Esophagus squamous epithelium (tissue), 5 donors: ENCODE results near the gene NSRP1. TPM values are rescaled to one million over a fixed set of nuclear protein-coding genes. Genes with fewer than 3 reads are reported as not detected.
A peak's percentile ranks its signal among the peaks of the same experiment; 100 is the strongest.

Source experiments
- DNase-seq: peaks from one replicate; lab custom pipeline; 2025; lab: John Stamatoyannopoulos, UW
- H3K27ac ChIP-seq, 4 donors: fragments of 200-600 bp; sonication (generic); one replicate each; pipeline ENCODE4 v1.5.1; 2016 to 2019; ENCODE audit warnings: mild to moderate bottlenecking in 1 of 4
- H3K27me3 ChIP-seq, 4 donors: fragments of 200-600 bp; sonication (generic); 1 replicate in 3 of 4; 2 replicates in 1 of 4; pipeline versions ENCODE4 v1.5.1 to v1.6.0; 2017 to 2021; ENCODE audit warnings: antibody characterized with exemption in 1 of 4
- H3K36me3 ChIP-seq, 3 donors: fragments of 200-600 bp; sonication (generic); one replicate each; pipeline ENCODE4 v1.5.1; 2016 to 2019
- H3K4me1 ChIP-seq, 3 donors: fragments of 200-600 bp; sonication (generic); one replicate each; pipeline ENCODE4 v1.5.1; 2017 to 2019
- H3K4me3 ChIP-seq, 4 donors: fragments of 200-600 bp; sonication (generic); 1 replicate in 3 of 4; 2 replicates in 1 of 4; pipeline ENCODE4 v1.5.1; 2016 to 2019; ENCODE audit warnings: mild to moderate bottlenecking in 2 of 4, moderate library complexity in 1 of 4
- H3K9me3 ChIP-seq, 3 donors: fragments of 200-600 bp; sonication (generic); one replicate each; pipeline ENCODE4 v1.5.1; 2016 to 2019
- POLR2A ChIP-seq, 4 donors: fragments of 450-650 bp; IDR thresholded peaks; one replicate each; pipeline ENCODE4 v1.6.1; 2017; ENCODE audit warnings: antibody characterized with exemption in 4 of 4, mild to moderate bottlenecking in 4 of 4, moderate library complexity in 3 of 4
- WGBS, 2 donors: methylation state at CpG; one replicate each; pipeline ENCODE4 v1.1.5; 2018; 5-methylcytosine and 5-hydroxymethylcytosine counted together
- intact Hi-C: fragments of 100-400 bp; cut with DNase I; formaldehyde crosslinking; loops from one replicate; pipeline ENCODE4 v1.15.0; 2022
- total RNA-seq, 4 donors: library from RNA; depleted of rRNA; stranded (reverse); fragments of >200 nt; gene quantifications; one replicate each; pipeline ENCODE4 v1.1.0, GENCODE V29; 2016
- TF ChIP-seq, protein P1 (sequence below), 6 experiments: fragments of 450-650 bp in 4 of 6; fragments of 200-600 bp in 2 of 6; sonication (generic) in 2 of 6; IDR thresholded peaks; one replicate each; pipeline ENCODE4 v1.5.1; 2016 to 2019; ENCODE audit warnings: antibody characterized with exemption in 6 of 6, mild to moderate bottlenecking in 4 of 6, moderate library complexity in 4 of 6
- donor health status: DM: yes; HTN: yes; CAD: no.

The NSRP1 gene
- total RNA-seq, 4 donors from 2014 or later = 12.9 to 28.6 (median 21.8) TPM

DNA sequence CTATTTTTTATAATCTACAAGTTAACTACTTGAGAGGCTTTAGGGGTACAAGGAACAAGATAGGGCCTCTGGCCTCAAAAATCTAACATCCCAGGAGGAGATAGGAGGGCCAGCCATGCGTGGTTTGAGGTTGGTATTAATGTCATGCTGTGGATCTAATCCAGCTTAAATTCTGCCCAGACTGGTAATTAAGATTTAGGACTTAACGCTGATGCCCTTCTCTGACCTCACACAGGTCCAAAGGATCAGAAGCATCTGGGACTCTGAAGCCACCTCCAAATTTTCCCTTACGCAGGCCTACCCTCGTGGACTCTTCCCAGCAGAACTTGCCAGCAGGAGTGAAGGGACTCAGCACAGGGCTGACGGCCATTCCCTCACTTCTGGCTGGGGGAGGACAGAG is 103.8 kb downstream of the NSRP1 start:
- peaks cover 0 to 12% (median 0%) of the 10 kb centered on the region in 3 donors for H3K36me3 ChIP-seq
- DNase-seq = no peak
- TF ChIP-seq, protein P1, sequence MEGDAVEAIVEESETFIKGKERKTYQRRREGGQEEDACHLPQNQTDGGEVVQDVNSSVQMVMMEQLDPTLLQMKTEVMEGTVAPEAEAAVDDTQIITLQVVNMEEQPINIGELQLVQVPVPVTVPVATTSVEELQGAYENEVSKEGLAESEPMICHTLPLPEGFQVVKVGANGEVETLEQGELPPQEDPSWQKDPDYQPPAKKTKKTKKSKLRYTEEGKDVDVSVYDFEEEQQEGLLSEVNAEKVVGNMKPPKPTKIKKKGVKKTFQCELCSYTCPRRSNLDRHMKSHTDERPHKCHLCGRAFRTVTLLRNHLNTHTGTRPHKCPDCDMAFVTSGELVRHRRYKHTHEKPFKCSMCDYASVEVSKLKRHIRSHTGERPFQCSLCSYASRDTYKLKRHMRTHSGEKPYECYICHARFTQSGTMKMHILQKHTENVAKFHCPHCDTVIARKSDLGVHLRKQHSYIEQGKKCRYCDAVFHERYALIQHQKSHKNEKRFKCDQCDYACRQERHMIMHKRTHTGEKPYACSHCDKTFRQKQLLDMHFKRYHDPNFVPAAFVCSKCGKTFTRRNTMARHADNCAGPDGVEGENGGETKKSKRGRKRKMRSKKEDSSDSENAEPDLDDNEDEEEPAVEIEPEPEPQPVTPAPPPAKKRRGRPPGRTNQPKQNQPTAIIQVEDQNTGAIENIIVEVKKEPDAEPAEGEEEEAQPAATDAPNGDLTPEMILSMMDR (IDR thresholded peaks at IDR 0.05) = no peak
- TF ChIP-seq POLR2A (IDR thresholded peaks at IDR 0.05) = no peak
- no peak overlapping the region for H3K27ac ChIP-seq
- WGBS, 2 donors = 84 to 87% methylated on average over 3 to 4 of the region's 5 CpGs
- peaks cover 0 to 11% (median 3%) of the 10 kb centered on the region in 3 donors for H3K4me1 ChIP-seq
- intact Hi-C loops = no loop called here
- H3K4me3 ChIP-seq = no peak overlapping the region
- no peaks in the 10 kb centered on the region for H3K27me3 ChIP-seq
- no peaks in the 10 kb centered on the region for H3K9me3 ChIP-seq

- Histone ChIP-seq H3K27ac (no peak overlapping the region), H3K27me3 (no peaks in the 10 kb centered on the region), H3K9me3 (no peaks in the 10 kb centered on the region), H3K4me3 (no peak overlapping the region), H3K4me1 (peaks cover 0 to 20% (median 7%) of the 10 kb centered on the region in 3 donors), H3K36me3 (peaks cover 0 to 12% (median 0%) of the 10 kb centered on the region in 3 donors)
- WGBS, 2 donors = 88 to 100% methylated on average over 1 to 3 of the region's 10 CpGs
- no peak for DNase-seq
- TF ChIP-seq, protein P1 (IDR thresholded peaks at IDR 0.05) = no peak
- TF ChIP-seq POLR2A (IDR thresholded peaks at IDR 0.05) = no peak
- intact Hi-C loops = no loop called here
Observed at GRCh38 chr17:30221346-30221745, 104.7 kb downstream of the NSRP1 start.

DNA sequence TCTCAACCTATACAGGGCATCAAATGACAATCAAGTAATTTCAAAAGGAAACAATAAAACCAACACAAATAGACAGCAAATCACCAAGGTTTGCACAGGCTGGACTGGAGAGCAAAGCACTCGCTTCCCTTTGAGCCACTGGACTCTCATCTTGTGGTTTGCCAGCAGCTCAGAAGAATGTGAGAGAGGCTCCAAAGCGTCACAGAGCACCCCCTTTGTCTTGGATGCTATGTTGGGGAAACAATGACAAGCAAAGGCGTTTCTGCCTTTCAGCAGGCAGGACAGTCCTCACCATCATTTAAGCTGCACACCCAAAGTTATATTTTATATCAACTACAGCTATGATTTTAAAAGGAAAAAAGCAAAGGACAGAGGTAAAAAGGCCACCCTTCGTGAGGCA is 105.6 kb downstream of the NSRP1 start:
- no peak overlapping the region for H3K27ac ChIP-seq
- no peak for DNase-seq
- TF ChIP-seq POLR2A (IDR thresholded peaks at IDR 0.05) = no peak
- TF ChIP-seq, protein P1 (IDR thresholded peaks at IDR 0.05) = no peak
- H3K36me3 ChIP-seq = peaks cover 0 to 8% (median 0%) of the 10 kb centered on the region in 3 donors
- H3K4me3 ChIP-seq = no peak overlapping the region
- intact Hi-C loops = no loop called here
- peaks cover 0 to 30% (median 10%) of the 10 kb centered on the region in 3 donors for H3K4me1 ChIP-seq
- H3K9me3 ChIP-seq = no peaks in the 10 kb centered on the region
- 75 to 94% methylated on average over 4 of the region's 4 CpGs for WGBS, 2 donors
- no peaks in the 10 kb centered on the region for H3K27me3 ChIP-seq

DNA sequence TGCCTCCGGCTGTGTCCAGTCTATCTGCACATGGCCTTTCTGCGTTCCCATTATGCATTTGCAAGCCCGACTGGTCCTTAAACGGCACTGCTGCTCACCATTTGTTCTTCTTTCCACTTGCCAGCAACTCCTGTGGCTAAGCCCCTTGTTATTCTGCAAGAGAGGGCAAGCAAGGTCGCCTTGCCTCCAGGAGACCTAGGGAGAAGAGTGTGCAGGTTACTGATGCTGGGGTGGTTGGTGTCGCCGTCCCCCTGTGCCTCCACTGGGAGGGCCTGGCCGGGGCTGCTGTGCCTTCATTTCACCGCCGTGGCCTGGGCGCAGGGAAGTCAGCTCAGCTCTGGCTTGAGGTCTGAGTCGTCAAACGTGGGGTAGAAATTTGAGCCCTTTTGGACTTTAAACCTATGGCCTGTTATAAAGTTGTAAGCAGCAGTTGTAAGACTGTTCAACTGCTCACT is 106.1 kb downstream of the NSRP1 start:
- Histone ChIP-seq H3K36me3 (peaks cover 0 to 6% (median 0%) of the 10 kb centered on the region in 3 donors), H3K4me3 (no peak overlapping the region), H3K4me1 (peaks cover 0 to 35% (median 10%) of the 10 kb centered on the region in 3 donors), H3K27ac (no peak overlapping the region), H3K9me3 (no peaks in the 10 kb centered on the region), H3K27me3 (no peaks in the 10 kb centered on the region)
- DNase-seq = no peak
- no peak for TF ChIP-seq POLR2A (IDR thresholded peaks at IDR 0.05)
- TF ChIP-seq, protein P1 (IDR thresholded peaks at IDR 0.05) = no peak
- intact Hi-C loops = no loop called here
- WGBS, 2 donors = 84 to 93% methylated on average over 5 to 8 of the region's 13 CpGs

- H3K4me3 ChIP-seq = no peak overlapping the region
- H3K4me1 ChIP-seq = peaks cover 0 to 52% (median 13%) of the 10 kb centered on the region in 3 donors
- no peaks in the 10 kb centered on the region for H3K9me3 ChIP-seq
- peaks cover 0 to 9% (median 0%) of the 10 kb centered on the region in 4 donors for H3K27me3 ChIP-seq
- H3K36me3 ChIP-seq = peaks cover 0 to 3% (median 0%) of the 10 kb centered on the region in 3 donors
- TF ChIP-seq POLR2A (IDR thresholded peaks at IDR 0.05) = no peak
- TF ChIP-seq, protein P1 (IDR thresholded peaks at IDR 0.05) = no peak
- peak overlapping the region in 1 of 4 donors; percentile 75 for H3K27ac ChIP-seq
- 51 to 56% methylated on average over 6 of the region's 8 CpGs for WGBS, 2 donors
- intact Hi-C loops = no loop called here
- no peak for DNase-seq
Observed at GRCh38 chr17:30224419-30224960, 107.9 kb downstream of the NSRP1 start.
